Osteoblast (primary cell): ENCODE data around the gene CABLES1. TPM values are rescaled to one million over a fixed set of nuclear protein-coding genes. Genes with fewer than 3 reads are reported as not detected.
A peak's percentile ranks its signal among the peaks of the same experiment; 100 is the strongest.

ENCODE experiments used
- DNase-seq: peaks from one replicate; pipeline ENCODE4 v3.0.0; 2011; ENCODE audit warnings: low spot score, mixed read lengths; ENCODE audit not compliant: insufficient read length; ENCODE audit errors: missing footprints
- H2AFZ ChIP-seq: 2 replicates; pipeline ENCODE4 v1.6.0; 2011; ENCODE audit warnings: mild to moderate bottlenecking, low read length
- H3K27ac ChIP-seq: 2 replicates; pipeline ENCODE4 v1.5.1; 2011; ENCODE audit warnings: mild to moderate bottlenecking, low read depth, low read length, moderate library complexity
- H3K27me3 ChIP-seq: 2 replicates; pipeline ENCODE4 v1.6.0; 2012; ENCODE audit warnings: mild to moderate bottlenecking, control low read depth, inconsistent platforms, low read length, moderate library complexity; ENCODE audit not compliant: insufficient read depth
- H3K36me3 ChIP-seq: 2 replicates; pipeline ENCODE4 v1.5.1; 2011; ENCODE audit warnings: mild to moderate bottlenecking, low read length, control low read depth, moderate library complexity; ENCODE audit not compliant: insufficient read depth
- H3K4me1 ChIP-seq: 2 replicates; pipeline ENCODE4 v1.5.1; 2011; ENCODE audit warnings: mild to moderate bottlenecking, low read length, control low read depth, moderate library complexity; ENCODE audit not compliant: insufficient read depth
- H3K4me2 ChIP-seq: 2 replicates; pipeline ENCODE4 v1.6.0; 2011; ENCODE audit warnings: mild to moderate bottlenecking, low read length; ENCODE audit not compliant: insufficient read depth
- H3K4me3 ChIP-seq: fragments of 200-600 bp; sonication (generic); 3 replicates; pipeline ENCODE4 v1.5.1; 2012; ENCODE audit warnings: mild to moderate bottlenecking, low read length, inconsistent platforms; ENCODE audit not compliant: insufficient read depth
- H3K79me2 ChIP-seq: 2 replicates; pipeline ENCODE4 v1.6.0; 2012; ENCODE audit warnings: mild to moderate bottlenecking, low read length, control low read depth, inconsistent platforms; ENCODE audit not compliant: insufficient read depth
- H3K9me3 ChIP-seq: 2 replicates; pipeline ENCODE4 v1.5.1; 2011; ENCODE audit warnings: low read depth, low read length, control low read depth
- H4K20me1 ChIP-seq: 2 replicates; pipeline ENCODE4 v1.6.0; 2012; ENCODE audit warnings: mild to moderate bottlenecking, low read length, control low read depth; ENCODE audit not compliant: insufficient read depth
- total RNA-seq: library from RNA; depleted of rRNA; stranded (reverse); fragments of >200 nt; gene quantifications from 2 replicates; pipeline ENCODE4 v1.2.3, GENCODE V29; 2012
- TF ChIP-seq, protein P1 (sequence below): IDR thresholded peaks from 2 replicates; pipeline ENCODE4 v1.5.1; 2011; ENCODE audit warnings: mild to moderate bottlenecking, low read depth, low read length, moderate library complexity; ENCODE audit errors: extremely low read depth

CABLES1 gene
- total RNA-seq, 1 donor = 13.0 TPM

GRCh38 chr18:23121133-23121532, 14.2 kb upstream of the CABLES1 start:
- Histone ChIP-seq H3K9me3 (no peaks in the 10 kb centered on the region), H3K79me2 (no peaks in the 10 kb centered on the region), H3K4me1 (peaks cover 9% of the 10 kb centered on the region), H2AFZ (no peak overlapping the region), H3K36me3 (no peaks in the 10 kb centered on the region), H3K27ac (no peak overlapping the region), H3K4me3 (no peak overlapping the region), H3K27me3 (no peaks in the 10 kb centered on the region), H4K20me1 (no peaks in the 10 kb centered on the region), H3K4me2 (no peak overlapping the region)
- TF ChIP-seq, protein P1, sequence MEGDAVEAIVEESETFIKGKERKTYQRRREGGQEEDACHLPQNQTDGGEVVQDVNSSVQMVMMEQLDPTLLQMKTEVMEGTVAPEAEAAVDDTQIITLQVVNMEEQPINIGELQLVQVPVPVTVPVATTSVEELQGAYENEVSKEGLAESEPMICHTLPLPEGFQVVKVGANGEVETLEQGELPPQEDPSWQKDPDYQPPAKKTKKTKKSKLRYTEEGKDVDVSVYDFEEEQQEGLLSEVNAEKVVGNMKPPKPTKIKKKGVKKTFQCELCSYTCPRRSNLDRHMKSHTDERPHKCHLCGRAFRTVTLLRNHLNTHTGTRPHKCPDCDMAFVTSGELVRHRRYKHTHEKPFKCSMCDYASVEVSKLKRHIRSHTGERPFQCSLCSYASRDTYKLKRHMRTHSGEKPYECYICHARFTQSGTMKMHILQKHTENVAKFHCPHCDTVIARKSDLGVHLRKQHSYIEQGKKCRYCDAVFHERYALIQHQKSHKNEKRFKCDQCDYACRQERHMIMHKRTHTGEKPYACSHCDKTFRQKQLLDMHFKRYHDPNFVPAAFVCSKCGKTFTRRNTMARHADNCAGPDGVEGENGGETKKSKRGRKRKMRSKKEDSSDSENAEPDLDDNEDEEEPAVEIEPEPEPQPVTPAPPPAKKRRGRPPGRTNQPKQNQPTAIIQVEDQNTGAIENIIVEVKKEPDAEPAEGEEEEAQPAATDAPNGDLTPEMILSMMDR = no peak
- DNase-seq = peak; percentile 73

DNA sequence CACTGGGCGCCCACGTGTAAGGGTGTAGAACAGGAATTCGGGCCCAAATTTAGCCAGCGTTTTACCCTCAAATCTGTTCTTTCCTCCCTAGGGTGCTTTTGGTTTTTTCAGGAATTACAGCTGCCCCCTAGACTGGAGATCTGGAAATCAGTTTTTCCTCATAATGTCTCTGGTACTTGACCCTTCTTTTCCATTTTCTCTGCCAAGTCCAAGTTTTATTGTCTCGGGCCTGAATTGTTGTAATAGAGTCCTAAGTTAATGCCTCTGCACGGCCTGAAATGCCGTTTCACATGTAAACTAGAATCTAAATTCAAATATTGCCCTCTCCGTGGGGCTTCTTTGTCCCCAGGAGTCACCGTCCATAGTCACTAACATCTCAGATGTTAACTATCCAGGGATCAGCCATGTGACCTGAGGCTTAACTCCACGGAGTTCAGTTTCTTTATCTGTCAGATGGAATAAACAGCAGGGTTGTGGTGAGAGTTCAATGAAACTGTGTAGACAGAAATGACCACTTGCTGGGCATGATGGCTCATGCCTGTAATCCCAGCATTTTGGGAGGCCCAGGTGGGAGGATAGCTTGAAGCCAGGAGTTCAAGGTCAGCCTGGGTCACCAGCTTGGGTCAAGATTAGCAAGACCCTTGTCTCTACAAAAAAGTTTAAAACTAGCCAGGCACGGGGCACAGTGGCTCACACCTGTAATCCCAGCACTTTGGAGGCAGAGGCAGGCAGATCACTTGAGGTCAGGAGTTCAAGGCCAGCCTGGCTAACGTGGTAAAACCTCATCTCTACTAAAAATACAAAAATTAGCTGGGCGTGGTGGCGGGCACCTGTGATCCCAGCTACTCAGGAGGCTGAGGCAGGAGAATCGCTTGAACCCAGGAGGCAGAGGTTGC, 12.7 kb upstream of the CABLES1 start:
- no peaks in the 10 kb centered on the region for H3K27me3 ChIP-seq
- DNase-seq = no peak
- no peak overlapping the region for H3K4me2 ChIP-seq
- no peaks in the 10 kb centered on the region for H3K36me3 ChIP-seq
- TF ChIP-seq, protein P1 = no peak
- H2AFZ ChIP-seq = peak overlapping the region; percentile 66
- H4K20me1 ChIP-seq = no peaks in the 10 kb centered on the region
- no peak overlapping the region for H3K4me3 ChIP-seq
- peaks cover 12% of the 10 kb centered on the region for H3K4me1 ChIP-seq
- no peak overlapping the region for H3K27ac ChIP-seq
- no peaks in the 10 kb centered on the region for H3K79me2 ChIP-seq
- H3K9me3 ChIP-seq = no peaks in the 10 kb centered on the region

DNA sequence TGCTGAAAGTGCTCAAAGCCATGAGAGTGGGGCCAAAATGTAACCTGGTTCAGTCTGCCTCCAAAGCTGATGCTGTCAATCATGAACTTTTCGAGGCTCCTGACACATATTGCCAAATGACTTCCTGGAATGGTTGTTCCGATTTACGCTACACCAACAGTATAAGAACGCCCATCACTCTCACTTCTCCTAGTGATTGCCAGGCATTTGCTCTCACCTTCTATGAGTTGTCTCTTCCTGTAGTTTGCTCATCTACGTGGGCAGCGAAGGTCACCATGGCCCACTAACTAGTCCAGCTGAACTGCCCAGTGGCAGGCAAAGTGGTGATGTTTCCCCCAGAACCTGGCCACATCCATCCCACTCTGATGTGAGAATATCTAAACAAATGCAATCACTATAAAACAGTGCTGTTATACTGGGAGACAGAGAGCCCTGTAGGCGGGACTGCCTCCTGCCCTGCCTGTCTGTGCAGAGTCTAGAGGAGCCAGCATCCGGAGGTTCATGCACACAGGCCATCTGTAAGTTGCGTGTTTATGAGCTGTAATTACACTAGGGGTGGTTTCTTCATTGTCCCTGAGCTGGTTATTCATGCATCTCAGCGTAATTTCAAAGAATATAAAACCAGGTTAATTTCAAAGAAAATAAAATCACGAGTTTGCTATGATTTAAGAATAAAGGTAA, 8.8 kb upstream of the CABLES1 start:
- no peak overlapping the region for H3K4me2 ChIP-seq
- H3K79me2 ChIP-seq = no peaks in the 10 kb centered on the region
- no peaks in the 10 kb centered on the region for H3K36me3 ChIP-seq
- H2AFZ ChIP-seq = no peak overlapping the region
- no peaks in the 10 kb centered on the region for H3K9me3 ChIP-seq
- H3K4me1 ChIP-seq = peaks cover 12% of the 10 kb centered on the region
- no peaks in the 10 kb centered on the region for H3K27me3 ChIP-seq
- no peaks in the 10 kb centered on the region for H4K20me1 ChIP-seq
- no peak overlapping the region for H3K4me3 ChIP-seq
- H3K27ac ChIP-seq = no peak overlapping the region
- TF ChIP-seq, protein P1 = no peak
- no peak for DNase-seq

DNA sequence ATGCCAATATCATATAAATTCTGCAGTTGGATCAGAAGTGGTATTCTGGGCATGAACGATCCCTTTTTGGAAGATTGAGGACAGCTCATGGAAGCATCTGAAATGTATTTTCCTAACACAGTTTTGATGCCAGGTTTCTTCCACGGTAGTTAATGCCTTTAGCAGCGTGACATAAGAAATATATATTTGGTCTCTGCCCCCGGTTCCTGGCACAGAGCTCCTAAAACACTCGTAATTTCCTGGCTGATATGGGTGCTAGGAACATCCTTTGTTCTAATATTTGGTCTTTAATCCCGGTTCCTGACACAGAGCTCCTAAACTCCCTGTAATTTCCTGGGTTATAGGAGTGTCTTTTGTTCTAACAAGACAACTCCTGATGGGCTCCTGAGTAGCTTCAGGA, 8.2 kb upstream of the CABLES1 start:
- H2AFZ ChIP-seq = no peak overlapping the region
- no peak overlapping the region for H3K4me3 ChIP-seq
- H3K4me1 ChIP-seq = peaks cover 12% of the 10 kb centered on the region
- H3K27ac ChIP-seq = no peak overlapping the region
- no peak for DNase-seq
- H3K4me2 ChIP-seq = no peak overlapping the region
- no peaks in the 10 kb centered on the region for H3K27me3 ChIP-seq
- TF ChIP-seq, protein P1 = no peak
- no peaks in the 10 kb centered on the region for H3K36me3 ChIP-seq
- H3K79me2 ChIP-seq = no peaks in the 10 kb centered on the region
- H3K9me3 ChIP-seq = no peaks in the 10 kb centered on the region
- no peaks in the 10 kb centered on the region for H4K20me1 ChIP-seq
